Measurements from ENCODE around the gene DUSP11. TPM values are rescaled to one million over a fixed set of nuclear protein-coding genes. Genes with fewer than 3 reads are reported as not detected.

Gene DUSP11
- total RNA-seq, 1 experiment from 2014 or later, result 30.4 TPM

DNA sequence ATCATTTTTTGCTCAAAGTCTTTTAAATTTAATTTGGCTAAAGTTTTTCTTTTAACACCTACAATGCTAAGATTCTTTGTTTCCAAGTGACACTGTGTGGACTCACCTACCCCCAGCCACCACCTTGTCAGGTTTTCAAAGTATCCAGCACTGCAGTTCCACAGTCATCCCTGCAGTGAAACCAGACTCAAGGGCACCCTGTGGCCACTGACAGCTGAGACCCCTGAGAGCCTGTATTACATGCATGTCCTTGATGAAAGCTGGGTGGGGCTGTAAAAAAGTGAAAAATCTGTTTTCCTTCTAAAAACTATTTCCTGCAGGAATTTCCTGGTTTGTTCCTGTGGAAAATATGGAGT, 62.7 kb downstream of the DUSP11 start:
- Histone ChIP-seq H3K4me1 (ENCODE audit: insufficient read depth, low read length) (no peaks in the 10 kb centered on the region), H3K9ac (ENCODE audit: low read length) (no peak overlapping the region), H3K79me2 (ENCODE audit: low read length) (no peaks in the 10 kb centered on the region), H3K27ac (ENCODE audit: low read length) (no peak overlapping the region), H3K9me2 (replicated peaks; ENCODE audit: low read length) (no peaks in the 10 kb centered on the region), H3K27me3 (ENCODE audit: low read length) (no peaks in the 10 kb centered on the region), H3K4me3 (ENCODE audit: low read length) (no peak overlapping the region), H3F3A (ENCODE audit: low read length, unreplicated experiment) (no peaks in the 10 kb centered on the region), H4K20me1 (ENCODE audit: low read length) (no peaks in the 10 kb centered on the region), H3K4me2 (ENCODE audit: low read length) (no peak overlapping the region), H2AFZ (ENCODE audit: low read length) (no peak overlapping the region), H3K9me3 (ENCODE audit: low read length) (no peaks in the 10 kb centered on the region), H3K36me3 (ENCODE audit: low read depth, low read length) (no peaks in the 10 kb centered on the region)
- DNase-seq (no peak), ATAC-seq (no peak)
- TF ChIP-seq EZH2 (IDR thresholded peaks at IDR 0.05; ENCODE audit: low read length, unreplicated experiment) (no peak), EZH2phosphoT487 (IDR thresholded peaks at IDR 0.05; ENCODE audit: borderline replicate concordance, low read length) (no peak)
- TF ChIP-seq, protein P1, sequence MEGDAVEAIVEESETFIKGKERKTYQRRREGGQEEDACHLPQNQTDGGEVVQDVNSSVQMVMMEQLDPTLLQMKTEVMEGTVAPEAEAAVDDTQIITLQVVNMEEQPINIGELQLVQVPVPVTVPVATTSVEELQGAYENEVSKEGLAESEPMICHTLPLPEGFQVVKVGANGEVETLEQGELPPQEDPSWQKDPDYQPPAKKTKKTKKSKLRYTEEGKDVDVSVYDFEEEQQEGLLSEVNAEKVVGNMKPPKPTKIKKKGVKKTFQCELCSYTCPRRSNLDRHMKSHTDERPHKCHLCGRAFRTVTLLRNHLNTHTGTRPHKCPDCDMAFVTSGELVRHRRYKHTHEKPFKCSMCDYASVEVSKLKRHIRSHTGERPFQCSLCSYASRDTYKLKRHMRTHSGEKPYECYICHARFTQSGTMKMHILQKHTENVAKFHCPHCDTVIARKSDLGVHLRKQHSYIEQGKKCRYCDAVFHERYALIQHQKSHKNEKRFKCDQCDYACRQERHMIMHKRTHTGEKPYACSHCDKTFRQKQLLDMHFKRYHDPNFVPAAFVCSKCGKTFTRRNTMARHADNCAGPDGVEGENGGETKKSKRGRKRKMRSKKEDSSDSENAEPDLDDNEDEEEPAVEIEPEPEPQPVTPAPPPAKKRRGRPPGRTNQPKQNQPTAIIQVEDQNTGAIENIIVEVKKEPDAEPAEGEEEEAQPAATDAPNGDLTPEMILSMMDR (conservative IDR thresholded peaks at IDR 0.05; ENCODE audit: low read depth, low read length), result no peak
- no TSS peak for BruUV-seq (replicated peaks)
- intact Hi-C loops (cut with micrococcal nuclease), result no loop called here
- POLR2A ChIA-PET (ENCODE audit: unreplicated experiment), result no interaction called here
- CTCF ChIA-PET, result interaction anchor here (0.5 kb wide), 1 partner anchor 87 kb away, joined by 3 read pairs; no protein-coding TSS in a partner anchor

DNA sequence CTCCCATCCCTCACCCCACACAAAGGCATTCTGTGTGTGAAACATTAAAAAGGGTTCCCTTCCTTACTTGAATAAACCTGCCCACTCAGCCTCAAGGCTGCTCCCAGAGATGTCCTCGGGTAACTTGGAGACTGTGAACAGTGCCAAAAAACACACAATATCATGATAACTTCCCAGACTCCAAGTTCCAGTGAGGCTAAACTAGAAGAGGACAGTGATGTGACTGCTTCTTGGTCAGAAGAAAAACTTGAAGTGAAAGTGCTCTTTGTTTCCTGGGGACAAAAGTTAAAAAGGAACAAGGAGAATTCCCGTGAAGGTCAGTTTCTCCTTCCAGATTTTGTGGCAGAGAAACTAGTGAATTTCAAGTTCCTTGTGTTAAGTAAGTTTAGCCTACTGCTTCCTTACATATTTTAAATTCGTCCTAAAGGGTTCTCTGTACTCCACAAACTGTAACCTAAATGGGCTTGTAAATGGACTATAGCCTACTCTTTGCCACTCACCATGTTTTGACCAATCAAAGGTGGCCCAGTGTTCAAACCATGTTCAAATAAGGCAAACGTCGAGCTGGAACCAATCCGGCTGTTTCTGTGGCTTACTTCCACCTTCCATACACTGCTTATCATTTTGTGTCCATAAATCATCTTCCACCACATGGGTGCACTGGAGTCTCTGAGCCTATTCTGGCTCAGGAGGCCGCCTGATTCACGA, 63.2 kb downstream of the DUSP11 start:
- TF ChIP-seq EZH2phosphoT487 (IDR thresholded peaks at IDR 0.05; ENCODE audit: borderline replicate concordance, low read length) (no peak), EZH2 (IDR thresholded peaks at IDR 0.05; ENCODE audit: low read length, unreplicated experiment) (no peak)
- TF ChIP-seq, protein P1 (conservative IDR thresholded peaks at IDR 0.05; ENCODE audit: low read depth, low read length), result no peak
- no peaks in the 10 kb centered on the region for H3K4me1 ChIP-seq (ENCODE audit: insufficient read depth, low read length)
- no peak overlapping the region for H3K9ac ChIP-seq (ENCODE audit: low read length)
- no TSS peak for BruUV-seq (replicated peaks)
- DNase-seq (no peak), ATAC-seq (no peak)
- no peaks in the 10 kb centered on the region for H3K79me2 ChIP-seq (ENCODE audit: low read length)
- H3K4me3 ChIP-seq (ENCODE audit: low read length), result no peak overlapping the region
- no peak overlapping the region for H2AFZ ChIP-seq (ENCODE audit: low read length)
- intact Hi-C loops (cut with micrococcal nuclease), result no loop called here
- no peak overlapping the region for H3K4me2 ChIP-seq (ENCODE audit: low read length)
- CTCF ChIA-PET, result interaction anchor here (0.5 kb wide), 1 partner anchor 86 kb away, joined by 3 read pairs; no protein-coding TSS in a partner anchor
- POLR2A ChIA-PET (ENCODE audit: unreplicated experiment), result no interaction called here
- H3K36me3 ChIP-seq (ENCODE audit: low read depth, low read length), result no peaks in the 10 kb centered on the region
- H3K9me3 ChIP-seq (ENCODE audit: low read length), result no peaks in the 10 kb centered on the region
- no peaks in the 10 kb centered on the region for H3K27me3 ChIP-seq (ENCODE audit: low read length)
- H4K20me1 ChIP-seq (ENCODE audit: low read length), result no peaks in the 10 kb centered on the region
- no peaks in the 10 kb centered on the region for H3K9me2 ChIP-seq (replicated peaks; ENCODE audit: low read length)
- H3K27ac ChIP-seq (ENCODE audit: low read length), result no peak overlapping the region
- H3F3A ChIP-seq (ENCODE audit: low read length, unreplicated experiment), result no peaks in the 10 kb centered on the region

DNA sequence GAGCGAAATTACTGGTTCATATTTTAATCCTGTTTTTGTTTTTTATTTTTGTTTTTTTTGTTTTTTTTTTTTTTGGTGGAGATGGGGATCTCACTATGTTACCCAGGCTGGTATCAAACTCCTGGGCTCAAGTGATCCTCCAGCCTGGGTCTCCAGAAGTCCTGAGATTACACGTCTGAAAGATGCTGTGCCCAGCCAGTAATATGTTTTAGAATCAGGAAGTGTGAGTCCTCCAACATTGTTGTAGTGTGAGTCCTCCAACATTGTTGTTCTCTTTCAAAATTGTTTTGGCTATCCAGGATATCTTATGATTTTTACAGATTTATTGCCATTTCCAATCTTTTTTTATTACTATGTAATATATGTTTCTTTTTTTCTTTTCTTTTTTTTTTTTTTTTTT, 65.8 kb downstream of the DUSP11 start:
- no peaks in the 10 kb centered on the region for H3F3A ChIP-seq (ENCODE audit: low read length, unreplicated experiment)
- ChIA-PET POLR2A (ENCODE audit: unreplicated experiment) (no interaction called here), CTCF (no interaction called here)
- DNase-seq (no peak), ATAC-seq (no peak)
- H3K9me2 ChIP-seq (replicated peaks; ENCODE audit: low read length), result no peaks in the 10 kb centered on the region
- H3K79me2 ChIP-seq (ENCODE audit: low read length), result no peaks in the 10 kb centered on the region
- H4K20me1 ChIP-seq (ENCODE audit: low read length), result no peaks in the 10 kb centered on the region
- H3K36me3 ChIP-seq (ENCODE audit: low read depth, low read length), result no peaks in the 10 kb centered on the region
- H3K9me3 ChIP-seq (ENCODE audit: low read length), result no peaks in the 10 kb centered on the region
- no peak for TF ChIP-seq EZH2phosphoT487 (IDR thresholded peaks at IDR 0.05; ENCODE audit: borderline replicate concordance, low read length)
- TF ChIP-seq EZH2 (IDR thresholded peaks at IDR 0.05; ENCODE audit: low read length, unreplicated experiment), result no peak
- TF ChIP-seq, protein P1 (conservative IDR thresholded peaks at IDR 0.05; ENCODE audit: low read depth, low read length), result no peak
- no TSS peak for BruUV-seq (replicated peaks)
- H2AFZ ChIP-seq (ENCODE audit: low read length), result no peak overlapping the region
- H3K4me3 ChIP-seq (ENCODE audit: low read length), result no peak overlapping the region
- intact Hi-C loops (cut with micrococcal nuclease), result no loop called here
- H3K27me3 ChIP-seq (ENCODE audit: low read length), result no peaks in the 10 kb centered on the region
- no peak overlapping the region for H3K27ac ChIP-seq (ENCODE audit: low read length)
- H3K4me1 ChIP-seq (ENCODE audit: insufficient read depth, low read length), result no peaks in the 10 kb centered on the region
- no peak overlapping the region for H3K9ac ChIP-seq (ENCODE audit: low read length)
- H3K4me2 ChIP-seq (ENCODE audit: low read length), result no peak overlapping the region

All from PC-3 (cell line).